Kidney epithelial cell (primary cell): ENCODE data around the gene PTPRO. TPM values are rescaled to one million over a fixed set of nuclear protein-coding genes. Genes with fewer than 3 reads are reported as not detected.

Experiments
- DNase-seq: peaks from one replicate; pipeline ENCODE4 v3.0.0-alpha.2; 2010; ENCODE audit warnings: low read depth
- H3K27me3 ChIP-seq: 2 replicates; pipeline ENCODE4 v1.6.0; 2011; ENCODE audit warnings: low read length; ENCODE audit not compliant: control insufficient read depth, insufficient read depth
- H3K36me3 ChIP-seq: 2 replicates; pipeline ENCODE4 v1.5.1; 2011; ENCODE audit warnings: low read length; ENCODE audit not compliant: control insufficient read depth, insufficient read depth
- H3K4me3 ChIP-seq: 2 replicates; pipeline ENCODE4 v1.5.1; 2011; ENCODE audit warnings: low read depth, mild to moderate bottlenecking, control low read depth, low read length
- total RNA-seq: library from RNA; depleted of rRNA; stranded (reverse); fragments of >200 nt; gene quantifications from 2 replicates; pipeline ENCODE4 v1.2.3, GENCODE V29; 2015
- TF ChIP-seq, protein P1 (sequence below): IDR thresholded peaks from 2 replicates; pipeline ENCODE4 v1.5.1; 2011; ENCODE audit warnings: mild to moderate bottlenecking, moderate library complexity, low read length, control low read depth, inconsistent platforms; ENCODE audit not compliant: insufficient read depth, poor library complexity, severe bottlenecking

The PTPRO gene
- total RNA-seq, 1 donor from 2014 or later = 3.7 TPM

- no peaks in the 10 kb centered on the region for H3K27me3 ChIP-seq
- no peak overlapping the region for H3K4me3 ChIP-seq
- no peak for DNase-seq
- TF ChIP-seq, protein P1, sequence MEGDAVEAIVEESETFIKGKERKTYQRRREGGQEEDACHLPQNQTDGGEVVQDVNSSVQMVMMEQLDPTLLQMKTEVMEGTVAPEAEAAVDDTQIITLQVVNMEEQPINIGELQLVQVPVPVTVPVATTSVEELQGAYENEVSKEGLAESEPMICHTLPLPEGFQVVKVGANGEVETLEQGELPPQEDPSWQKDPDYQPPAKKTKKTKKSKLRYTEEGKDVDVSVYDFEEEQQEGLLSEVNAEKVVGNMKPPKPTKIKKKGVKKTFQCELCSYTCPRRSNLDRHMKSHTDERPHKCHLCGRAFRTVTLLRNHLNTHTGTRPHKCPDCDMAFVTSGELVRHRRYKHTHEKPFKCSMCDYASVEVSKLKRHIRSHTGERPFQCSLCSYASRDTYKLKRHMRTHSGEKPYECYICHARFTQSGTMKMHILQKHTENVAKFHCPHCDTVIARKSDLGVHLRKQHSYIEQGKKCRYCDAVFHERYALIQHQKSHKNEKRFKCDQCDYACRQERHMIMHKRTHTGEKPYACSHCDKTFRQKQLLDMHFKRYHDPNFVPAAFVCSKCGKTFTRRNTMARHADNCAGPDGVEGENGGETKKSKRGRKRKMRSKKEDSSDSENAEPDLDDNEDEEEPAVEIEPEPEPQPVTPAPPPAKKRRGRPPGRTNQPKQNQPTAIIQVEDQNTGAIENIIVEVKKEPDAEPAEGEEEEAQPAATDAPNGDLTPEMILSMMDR = no peak
- no peaks in the 10 kb centered on the region for H3K36me3 ChIP-seq
These were observed 269.5 kb downstream of the PTPRO start for GRCh38 chr12:15591811-15592210.

DNA sequence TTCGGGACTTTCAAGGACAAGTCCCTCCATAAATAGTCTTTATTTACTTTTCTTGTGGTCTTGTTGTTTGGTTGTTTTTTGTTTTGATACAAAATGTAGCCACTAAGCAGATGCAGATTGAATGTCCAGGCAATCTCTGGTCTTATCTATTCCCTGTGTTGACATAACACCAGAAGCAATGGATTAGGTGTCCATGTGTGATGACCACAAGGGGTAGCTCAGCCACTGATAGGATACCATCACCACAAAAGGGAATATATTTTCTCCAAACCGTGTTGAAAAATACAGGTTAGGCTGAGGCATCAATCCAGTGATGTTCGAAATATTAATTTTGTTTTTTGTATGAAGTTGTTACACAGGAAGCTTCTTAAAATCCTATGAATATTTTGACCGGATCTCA lies 270.6 kb downstream of the PTPRO start:
- Histone ChIP-seq H3K27me3 (no peaks in the 10 kb centered on the region), H3K36me3 (no peaks in the 10 kb centered on the region), H3K4me3 (no peak overlapping the region)
- TF ChIP-seq, protein P1 = peak; percentile 17
- DNase-seq = no peak

DNA sequence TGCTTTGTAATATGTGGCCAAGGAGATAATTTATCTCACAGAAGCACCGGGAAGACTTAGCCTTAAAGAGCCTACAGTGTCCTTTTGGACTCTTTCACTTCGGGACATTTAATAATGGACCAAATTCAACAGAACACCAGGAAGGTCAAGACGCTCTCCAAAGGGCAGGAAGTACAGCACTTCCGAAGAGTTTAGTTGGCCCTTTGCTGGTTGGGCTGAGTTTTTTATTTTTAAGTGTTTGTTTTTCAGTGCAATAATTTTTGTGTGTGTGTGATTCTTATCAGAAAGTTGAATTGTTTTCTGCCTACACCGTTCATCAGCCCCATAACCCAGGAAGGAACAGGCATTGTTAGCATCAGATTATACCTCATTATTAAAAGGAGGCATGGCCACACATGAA lies 273.9 kb downstream of the PTPRO start:
- Histone ChIP-seq H3K36me3 (no peaks in the 10 kb centered on the region), H3K4me3 (no peak overlapping the region), H3K27me3 (no peaks in the 10 kb centered on the region)
- DNase-seq = no peak
- TF ChIP-seq, protein P1 = no peak

DNA sequence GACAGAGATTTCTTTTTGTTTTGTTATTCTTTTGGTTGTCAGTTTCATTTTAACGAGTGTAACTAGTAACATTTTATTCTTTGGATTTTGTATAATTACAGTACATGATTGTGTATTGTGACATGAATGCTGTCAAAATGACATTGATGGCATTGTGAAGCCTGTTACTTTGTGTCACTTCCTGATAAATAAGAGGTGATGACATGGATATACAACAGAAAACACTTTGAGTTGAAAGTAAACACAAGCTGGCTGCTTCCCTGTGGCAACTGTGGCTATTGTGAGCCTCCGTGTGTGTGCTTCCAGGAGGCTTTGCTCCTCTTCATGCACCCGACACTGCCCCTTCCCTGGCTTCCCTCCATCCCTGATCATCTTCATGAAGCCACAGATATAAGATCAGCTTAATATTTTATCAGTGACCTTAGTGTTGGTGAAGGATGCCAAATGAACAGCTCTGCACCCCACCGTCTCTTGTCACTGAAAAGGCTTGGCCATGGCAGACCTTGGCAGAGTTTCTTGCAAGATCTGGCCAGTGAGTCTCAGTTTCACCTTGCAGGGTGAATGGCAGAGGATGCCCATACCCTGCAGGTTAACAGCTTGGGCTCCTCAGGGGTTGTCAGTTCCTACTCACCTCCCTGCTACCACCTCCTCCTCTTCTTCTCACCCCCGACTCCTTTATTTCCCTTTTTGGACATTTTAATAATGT lies 275.0 kb downstream of the PTPRO start:
- H3K27me3 ChIP-seq = no peaks in the 10 kb centered on the region
- no peak for DNase-seq
- TF ChIP-seq, protein P1 = no peak
- H3K4me3 ChIP-seq = no peak overlapping the region
- no peaks in the 10 kb centered on the region for H3K36me3 ChIP-seq

DNA sequence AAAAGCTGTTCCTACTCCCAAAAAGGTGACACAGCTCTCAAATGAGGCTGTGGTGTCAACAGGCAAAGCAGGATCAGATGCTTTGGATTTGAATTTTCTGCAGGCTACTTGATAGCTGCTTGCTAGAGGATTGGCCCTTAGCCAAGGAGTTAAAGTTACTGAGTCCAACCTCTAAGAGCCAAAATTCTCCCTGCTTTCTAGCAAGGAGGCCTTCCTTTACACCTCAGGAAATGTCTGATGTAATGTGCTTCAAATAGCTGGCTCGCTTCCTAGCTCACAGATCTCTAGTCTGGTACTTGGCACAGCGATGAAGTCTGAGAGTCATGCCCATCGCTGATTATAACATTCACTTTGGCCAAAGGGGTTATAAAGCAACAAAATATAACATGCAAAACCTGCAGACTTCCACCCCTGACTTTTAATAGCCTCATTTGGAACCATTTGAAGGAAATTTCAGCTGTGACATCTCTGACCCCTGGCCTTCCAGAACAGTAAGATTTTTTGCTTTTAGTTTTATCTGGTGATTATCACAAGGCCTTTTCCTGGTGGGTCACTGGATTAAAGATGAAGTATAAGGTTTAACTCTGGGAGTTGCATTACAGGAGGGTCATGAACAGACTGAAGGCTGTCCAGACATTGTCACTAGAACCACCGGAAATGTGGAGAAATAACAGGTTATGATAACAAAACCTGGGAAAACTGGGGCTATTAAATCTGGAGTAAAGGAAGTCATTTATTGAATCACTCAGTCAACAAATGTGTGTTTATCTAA lies 277.1 kb downstream of the PTPRO start:
- H3K4me3 ChIP-seq = no peak overlapping the region
- TF ChIP-seq, protein P1 = no peak
- DNase-seq = no peak
- H3K36me3 ChIP-seq = no peaks in the 10 kb centered on the region
- no peaks in the 10 kb centered on the region for H3K27me3 ChIP-seq
